Left hindlimb (tissue), 1 donor: ENCODE results near the gene WHAMM.
A peak's percentile ranks its signal among the peaks of the same experiment; 100 is the strongest.
"Not testable (repeated sequence)": the region's sequence is repeated elsewhere in the genome, so short reads cannot be mapped to it uniquely, and the experiment has no call there.

Experiments used
- DNase-seq: peaks from one replicate; pipeline ENCODE4 v3.0.0-alpha.2; 2018

The WHAMM gene

DNA sequence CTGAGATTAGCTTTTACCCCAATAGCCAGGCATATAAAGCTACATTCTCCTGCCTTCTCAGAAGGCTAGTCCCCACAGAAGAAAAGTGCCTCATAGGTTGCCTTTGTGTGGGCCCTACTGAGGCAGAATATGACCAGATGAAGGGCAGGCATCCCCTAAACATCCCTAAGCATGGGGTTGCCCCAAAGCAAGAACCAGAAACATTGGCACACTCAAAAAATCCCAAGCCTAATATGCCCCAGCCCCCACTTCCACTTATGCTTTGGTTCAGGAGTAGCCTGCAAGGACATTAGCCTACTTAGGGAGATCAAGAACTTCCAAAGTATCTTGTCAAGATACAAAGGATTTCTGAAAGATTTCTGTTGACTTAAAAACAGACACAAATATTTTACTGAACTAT lies 29.7 kb downstream of the WHAMM start:
- no peak for DNase-seq

DNA sequence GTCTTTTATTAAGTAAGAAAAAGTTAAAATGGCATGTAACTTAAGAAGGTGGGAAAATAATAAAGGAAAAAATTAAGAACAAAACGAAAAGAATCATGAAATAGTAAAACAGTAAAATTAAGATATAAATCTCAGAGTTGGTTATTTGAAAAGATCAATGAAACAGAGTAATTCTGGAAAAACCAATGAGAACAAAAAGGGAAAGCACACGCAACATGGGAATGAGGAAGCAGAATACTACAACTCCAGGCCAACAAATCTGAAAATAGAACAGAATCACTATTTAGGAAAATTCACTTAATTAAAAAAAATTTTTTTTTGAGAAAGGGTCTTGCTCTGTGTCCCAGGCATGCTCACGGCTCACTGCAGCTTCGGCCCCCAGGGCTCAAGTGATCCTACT lies 30.7 kb downstream of the WHAMM start:
- no peak for DNase-seq

DNA sequence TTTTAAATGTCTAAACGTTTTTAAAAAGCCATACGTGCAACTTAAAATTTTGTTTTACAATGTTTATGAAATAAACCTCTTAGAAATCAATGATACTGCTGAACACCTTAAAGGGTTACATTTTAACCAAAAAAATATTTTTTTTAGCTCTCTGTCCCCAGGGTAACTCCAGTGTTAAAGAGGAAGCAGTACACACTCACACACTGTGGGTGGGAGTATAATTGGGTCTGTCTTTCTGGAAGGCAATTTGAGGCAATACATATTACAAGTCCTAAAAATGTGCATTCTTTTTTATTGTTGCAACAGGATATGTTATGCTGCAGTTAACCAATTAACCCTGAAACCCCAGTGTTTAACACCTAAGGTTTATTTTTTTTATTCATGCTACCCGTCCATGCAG lies 34.1 kb downstream of the WHAMM start:
- DNase-seq = no peak

DNA sequence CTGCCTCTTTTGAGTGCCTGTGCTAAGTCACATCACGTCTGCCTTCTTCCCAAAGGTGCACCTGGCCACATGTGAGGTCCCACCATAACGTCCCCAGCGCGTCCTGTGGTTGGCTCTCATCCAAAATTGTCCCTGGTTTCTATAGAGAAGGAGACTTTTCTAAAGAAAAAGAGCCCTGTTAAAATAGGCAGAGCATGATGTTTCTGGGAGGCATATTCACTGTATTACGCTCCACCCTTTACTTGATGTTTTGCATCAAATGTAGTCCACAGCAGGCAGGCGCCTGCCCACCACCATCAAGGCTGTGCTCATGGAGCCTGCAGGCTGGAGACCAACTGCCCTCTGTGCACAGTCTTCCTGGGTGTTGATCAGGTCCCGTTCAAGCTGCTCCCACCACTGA lies 36.3 kb downstream of the WHAMM start:
- DNase-seq = no peak

DNA sequence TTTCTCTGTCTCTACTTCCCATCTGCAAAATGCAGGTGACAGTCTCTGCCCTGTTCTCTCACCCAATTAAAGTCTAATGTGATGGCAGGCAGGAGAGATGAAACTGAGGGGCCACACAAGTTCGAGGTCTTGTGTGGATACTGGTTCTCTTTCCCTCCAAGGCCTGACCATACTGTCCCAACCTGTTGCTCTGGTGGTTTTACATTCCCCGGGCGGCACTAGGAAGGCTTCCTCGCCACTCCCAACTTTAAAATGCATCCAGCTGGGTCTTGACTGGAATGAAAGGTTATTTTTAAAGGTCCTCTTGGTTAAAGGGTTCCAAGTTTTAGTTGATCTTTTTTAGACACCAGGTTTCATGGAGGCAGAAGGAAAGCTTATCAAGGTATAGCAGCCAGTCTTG lies 37.2 kb downstream of the WHAMM start:
- DNase-seq = no peak

DNA sequence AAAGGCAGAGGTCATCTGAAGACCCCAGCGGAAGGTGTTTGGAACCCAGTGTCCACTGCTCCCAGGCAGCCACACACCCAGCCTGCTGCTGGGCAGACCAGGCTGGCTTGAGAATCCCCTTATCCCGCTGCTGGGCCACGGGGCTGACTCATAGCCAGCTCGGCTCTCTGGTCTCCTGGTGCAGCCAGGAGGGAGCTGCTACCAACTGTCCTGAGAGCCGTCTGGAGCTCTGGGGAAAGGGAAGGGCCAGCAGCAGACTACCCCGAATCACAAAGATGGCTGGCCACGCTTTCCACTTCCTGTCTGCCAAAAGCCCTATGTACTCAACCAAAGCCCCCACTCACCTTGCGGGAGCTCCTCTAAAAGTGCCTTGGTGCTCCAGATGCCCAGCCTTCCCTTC lies 38.3 kb downstream of the WHAMM start:
- no peak for DNase-seq

DNA sequence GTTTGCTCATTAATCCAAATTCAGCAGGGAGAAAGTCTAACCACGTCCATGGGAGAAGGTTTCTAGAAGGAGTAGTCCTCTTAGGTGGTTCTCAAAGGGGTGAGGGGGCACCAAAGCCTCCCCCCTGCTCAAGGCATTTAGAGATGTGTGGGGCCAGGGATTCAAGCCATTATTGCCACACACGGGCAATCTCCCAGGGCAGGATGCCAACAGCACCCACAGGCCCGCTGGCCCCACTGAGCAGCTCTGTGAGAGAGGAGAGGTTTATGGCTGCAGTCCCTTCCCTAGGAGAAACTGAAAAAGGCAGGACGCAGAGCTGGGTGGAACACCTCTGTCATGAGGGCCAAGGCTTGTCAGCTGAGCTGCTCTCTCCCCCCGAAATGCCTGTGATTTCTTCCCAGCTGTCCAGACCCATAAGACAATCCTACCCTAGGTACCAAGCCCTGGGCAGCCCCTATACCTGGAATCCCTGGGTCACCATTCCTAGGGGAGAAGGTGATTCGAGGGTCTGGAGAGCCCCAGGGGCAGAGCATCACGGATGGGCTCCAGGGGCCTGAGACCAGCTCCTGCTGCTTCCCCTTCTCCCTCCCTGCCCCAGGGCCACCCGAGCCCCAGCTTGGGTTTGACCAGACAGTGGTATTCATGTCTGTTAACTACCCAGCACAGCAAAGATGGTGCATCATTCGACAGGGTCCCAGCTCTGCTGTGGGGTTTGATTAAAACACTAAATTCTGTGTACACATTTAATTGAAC lies 39.0 kb downstream of the WHAMM start:
- no peak for DNase-seq

DNA sequence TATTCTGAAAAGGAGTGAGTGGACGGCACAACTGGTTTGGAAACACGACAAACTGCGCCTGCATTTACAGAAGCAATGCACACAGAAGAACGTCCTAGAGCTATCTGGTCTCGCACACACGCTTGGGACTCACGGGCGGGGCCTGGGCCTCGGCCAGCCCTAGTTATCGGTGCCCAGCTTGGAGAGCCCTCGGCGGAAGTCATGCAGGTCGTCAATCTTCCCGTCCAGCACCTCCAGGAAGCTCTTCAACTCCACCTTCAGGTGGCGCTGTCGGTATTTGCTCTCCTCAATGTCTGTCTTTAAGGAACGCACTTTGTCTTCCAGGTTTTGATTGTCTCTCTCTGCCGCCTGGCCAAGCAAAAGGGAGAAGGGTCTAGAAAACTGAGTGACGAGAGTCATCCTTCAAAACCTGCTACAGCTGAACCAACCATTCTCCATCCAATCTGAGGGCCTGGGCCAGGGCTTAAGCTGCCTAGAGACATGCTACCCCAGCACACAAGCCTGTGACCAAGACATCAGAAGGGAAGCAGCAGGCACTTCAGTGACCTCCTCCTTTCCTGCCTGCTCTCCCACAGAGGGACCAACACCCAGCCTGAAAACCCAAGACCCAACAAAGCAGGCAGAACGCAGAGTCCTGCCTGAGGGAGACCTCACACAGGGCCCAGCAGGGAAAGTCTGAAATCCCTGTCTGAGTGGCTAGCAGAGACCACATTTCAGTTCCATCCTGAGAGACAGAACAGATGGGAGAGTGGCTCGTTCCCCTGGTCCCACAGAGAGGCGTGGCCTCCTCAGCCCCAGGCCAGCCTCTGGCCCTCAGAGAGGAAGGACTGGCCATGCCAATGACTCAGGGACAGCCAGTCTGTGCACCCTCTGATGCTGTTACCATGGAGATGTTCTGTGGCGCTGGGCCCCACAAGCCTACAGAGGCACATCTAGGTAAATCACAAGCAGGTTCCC lies 40.4 kb downstream of the WHAMM start:
- peak; percentile 68 for DNase-seq

DNA sequence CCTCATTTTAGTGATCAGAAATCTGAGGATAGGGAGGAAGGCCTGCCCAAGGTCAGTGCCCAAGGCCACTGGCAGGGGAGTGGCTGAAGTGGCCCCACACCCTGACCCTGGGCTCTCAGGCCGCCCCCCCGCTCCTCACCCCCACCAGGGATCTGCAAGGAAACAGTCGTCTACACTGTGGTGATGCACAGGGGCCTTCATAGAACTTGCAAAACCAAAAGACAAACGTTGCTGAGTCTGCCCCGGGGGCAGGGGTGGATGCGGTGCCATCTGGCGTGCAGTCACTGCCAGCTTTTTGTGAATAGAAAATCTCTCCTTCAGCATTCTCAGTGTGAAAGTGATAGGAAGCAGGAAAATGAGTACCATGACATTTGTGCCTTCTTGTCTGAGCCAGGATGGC lies 41.3 kb downstream of the WHAMM start:
- no peak for DNase-seq

DNA sequence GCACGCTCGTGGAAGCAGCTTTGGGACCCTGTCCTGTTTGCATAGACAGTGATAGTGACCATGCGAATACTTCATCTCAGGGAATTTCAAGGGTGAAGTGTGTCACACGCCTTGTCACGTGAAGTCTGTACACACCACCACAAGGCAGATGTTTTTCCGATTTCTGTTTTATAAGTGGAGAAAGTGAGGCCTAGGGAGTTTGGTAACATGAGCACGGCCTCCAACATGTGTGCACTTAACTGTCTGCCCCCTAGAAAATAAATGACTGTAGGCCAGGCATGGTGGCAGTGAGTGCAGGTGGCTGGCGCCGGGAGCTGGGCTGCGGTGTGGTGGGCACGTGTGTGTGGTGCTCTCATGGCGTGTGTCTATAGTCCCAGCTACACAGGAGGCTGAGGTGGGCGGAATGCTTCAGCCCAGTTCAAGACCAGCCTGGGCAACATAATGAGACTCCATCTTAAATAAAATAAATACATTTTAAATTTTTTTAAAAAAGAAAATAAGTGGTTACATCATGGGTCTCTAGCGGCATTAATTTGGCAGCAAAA lies 42.0 kb downstream of the WHAMM start:
- DNase-seq = no peak

DNA sequence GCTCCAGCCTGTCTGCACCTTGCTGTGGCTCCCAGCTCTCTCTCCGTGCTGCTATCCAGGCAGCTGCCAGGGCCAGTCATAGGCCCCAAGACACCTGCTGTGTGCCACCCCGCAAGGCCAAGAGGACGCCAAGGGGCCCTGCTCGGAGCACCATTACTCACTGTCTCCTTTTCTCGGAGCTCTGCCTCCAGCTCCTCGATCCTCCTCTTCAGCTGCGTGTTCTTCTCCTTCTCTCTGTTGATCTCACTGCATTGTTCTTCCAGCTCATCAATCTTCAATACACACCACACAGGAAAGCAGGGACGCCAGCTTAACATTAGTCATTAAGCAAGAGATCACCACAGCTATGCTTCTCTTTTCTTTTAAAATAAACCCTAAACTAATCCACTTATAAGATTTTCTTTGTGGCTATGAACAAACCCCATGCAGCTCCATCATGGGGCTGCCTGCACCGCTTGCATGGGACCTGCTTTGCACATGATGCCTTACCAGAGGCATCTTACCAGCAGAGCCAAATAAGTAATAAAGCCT lies 42.6 kb downstream of the WHAMM start:
- DNase-seq = no peak

DNA sequence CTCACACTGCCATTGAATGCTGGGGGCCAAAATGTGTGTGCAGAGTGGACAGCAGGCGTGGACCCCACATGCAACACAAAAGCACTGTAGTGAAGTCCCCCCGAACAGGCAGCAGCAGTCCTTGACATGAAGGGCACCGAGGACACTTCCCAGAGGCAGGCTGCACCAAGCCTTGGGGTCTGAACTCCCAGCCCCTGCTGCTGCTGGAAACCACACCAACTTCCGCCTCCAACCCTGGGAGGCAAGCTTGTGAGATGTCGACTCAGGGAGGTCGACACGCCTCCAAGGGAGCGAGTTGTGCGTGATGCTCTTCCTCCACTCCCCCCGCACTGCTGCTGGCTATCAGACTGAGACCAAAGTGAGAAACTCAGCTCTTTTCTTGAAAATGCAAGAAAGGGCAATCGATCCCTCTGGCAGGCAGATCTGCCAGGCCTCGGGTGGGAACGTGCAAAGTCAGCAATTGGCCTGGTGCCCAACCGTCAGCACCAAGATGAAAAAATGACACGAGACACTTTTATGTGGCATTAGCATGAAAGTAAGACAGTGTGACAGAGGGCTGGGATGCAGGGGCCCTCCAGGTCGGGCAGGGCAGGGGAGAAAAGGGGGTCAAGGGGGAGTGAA lies 43.6 kb downstream of the WHAMM start:
- DNase-seq = no peak

DNA sequence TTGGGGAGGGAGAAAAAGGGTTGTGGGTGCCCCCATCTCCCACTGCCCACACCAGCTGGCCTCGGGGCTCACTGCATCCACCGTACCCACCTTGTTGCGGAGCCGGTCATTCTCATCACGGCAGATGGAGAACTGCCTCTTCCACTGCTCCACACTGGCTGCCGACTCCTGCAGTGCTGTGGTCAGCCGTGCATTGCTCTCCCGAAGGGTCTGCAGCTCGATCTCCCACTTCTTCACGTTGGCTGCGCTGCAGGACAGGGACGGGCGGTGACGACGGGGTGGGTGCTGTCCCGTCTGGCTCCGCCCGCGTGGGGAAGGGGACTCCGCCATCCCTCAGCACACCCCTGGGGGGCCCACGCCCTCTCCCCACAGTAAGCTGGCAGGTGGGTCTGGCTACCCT lies 45.1 kb downstream of the WHAMM start:
- DNase-seq = no peak

DNA sequence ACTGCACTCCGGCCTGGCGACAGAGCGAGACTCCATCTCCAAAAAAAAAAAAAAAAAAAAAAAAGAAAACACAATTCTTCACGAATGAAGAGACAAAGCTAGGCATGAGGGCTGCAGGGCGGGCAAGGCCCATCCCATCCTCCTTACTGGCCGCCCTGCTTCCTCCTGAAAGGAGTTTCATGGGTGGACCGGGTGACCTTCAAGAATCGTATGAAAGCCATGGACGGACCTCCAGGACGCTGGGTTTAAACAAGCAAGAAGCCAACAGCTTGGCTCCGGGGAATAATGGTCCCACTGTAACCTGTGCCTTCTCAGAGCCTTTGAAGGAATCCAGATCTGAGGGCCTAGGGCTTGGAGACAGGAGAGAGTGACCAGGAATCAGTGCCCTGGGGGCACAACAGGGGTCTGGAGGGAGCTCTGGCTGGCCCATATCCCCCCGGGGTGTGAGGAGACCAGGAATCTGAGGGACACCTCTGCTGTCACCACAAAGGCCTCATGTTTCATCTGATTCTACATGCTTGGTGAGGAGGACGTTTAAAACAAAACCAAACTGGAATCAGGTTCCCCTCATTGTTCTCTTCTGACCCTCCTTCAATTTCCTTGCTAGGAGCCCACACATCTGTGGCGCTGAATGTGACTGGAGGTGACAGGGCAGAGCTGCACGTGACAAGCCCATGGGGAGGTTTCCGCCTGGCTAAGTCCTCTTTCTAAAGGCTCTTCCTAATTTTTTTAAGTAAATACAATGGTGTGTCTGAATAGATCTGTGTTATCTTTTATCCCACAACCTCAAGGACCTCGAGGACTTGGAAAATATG lies 46.1 kb downstream of the WHAMM start:
- DNase-seq = no peak

DNA sequence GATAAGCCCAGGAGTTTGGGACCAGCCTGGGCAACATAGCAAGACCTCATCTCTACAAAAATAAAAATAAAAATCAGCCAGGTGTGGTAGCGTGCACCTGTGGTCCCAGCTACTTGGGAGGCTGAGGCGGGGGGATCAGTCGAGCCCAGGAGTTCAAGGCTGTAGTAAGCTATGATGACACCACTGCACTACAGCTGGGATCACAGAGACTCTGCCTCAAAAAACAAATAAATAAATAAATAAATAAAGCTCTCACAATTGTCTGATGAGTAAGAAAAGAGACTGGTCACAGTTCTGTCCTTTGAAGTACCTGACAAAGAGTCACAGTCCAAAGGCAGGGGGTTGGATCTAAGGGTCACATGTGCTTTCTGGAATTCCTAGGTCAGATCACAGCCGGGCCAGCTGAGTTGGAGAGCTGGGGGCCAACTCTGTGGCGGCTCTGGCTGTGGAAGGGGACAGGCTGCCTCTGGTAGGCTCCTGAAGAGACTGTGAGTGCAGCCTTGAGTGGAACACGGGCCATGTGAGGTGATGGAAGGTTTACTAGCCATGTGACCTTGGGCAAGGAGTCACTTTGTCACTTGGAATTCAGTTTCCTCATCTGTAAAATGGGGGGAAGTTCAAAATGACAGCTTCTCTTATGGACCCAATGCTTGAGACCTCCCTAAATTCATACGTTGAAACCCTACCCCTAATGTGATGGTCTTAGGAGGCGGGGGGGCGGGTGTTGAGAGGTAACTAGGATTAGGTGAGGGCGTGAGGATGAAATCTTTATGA lies 47.2 kb downstream of the WHAMM start:
- DNase-seq = no peak

DNA sequence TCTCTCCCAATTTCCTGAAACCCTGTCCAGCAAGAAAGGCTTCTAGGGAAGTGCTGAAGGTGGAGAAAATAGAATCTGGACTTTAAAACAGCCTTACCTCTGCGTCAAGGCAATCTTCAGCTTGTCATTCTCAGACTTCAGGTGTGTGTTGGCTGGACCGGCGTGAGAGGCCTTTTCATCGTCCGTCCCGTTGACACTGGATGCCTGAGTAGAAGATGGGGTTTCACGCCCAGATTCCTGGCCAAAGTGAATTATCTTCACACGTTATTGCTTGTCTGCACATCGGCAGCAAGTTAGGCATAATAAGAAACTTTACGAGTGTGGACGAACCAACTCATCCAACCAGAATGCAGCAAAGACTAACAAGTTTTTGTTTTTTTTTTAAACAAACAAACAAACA lies 49.5 kb downstream of the WHAMM start:
- DNase-seq = no peak

DNA sequence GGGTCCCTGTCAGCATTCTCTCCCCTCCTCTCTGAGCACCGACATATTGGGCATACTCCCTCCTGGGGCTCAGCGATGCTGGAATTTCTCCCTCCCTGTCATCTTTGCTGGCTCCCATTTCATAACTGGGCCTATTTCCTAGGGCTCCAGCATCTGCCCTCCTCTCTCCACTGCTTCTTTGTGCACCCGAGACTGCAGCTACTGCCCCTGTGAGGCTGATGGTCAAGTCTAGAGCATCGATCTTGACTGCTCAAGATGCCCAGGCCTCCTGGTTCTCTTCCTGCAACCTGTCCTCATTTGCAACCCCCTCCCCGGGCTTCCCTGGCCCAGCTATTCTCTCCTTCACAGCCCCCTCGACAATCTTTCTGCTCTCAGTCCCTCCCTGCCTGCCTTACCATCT lies 53.5 kb downstream of the WHAMM start:
- DNase-seq = no peak

DNA sequence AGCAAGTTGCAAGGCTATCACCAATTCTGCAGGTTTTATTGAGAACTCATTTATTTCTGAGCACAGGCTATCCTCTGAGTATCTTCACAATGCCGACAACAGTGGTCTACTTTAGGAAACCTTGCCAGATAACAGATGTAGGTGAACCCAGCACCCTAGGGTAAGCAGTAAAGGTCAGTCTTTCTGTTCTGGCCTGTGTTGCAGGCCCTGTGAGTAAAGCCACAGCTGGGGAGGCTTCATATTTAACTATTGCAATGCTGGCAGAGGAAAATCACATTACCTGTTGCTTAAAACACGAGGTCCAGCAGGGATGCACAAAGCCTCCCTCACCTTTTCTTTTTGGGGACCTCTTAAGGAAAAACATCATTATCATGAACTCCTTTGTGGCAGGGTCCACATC lies 55.5 kb downstream of the WHAMM start:
- DNase-seq = no peak

DNA sequence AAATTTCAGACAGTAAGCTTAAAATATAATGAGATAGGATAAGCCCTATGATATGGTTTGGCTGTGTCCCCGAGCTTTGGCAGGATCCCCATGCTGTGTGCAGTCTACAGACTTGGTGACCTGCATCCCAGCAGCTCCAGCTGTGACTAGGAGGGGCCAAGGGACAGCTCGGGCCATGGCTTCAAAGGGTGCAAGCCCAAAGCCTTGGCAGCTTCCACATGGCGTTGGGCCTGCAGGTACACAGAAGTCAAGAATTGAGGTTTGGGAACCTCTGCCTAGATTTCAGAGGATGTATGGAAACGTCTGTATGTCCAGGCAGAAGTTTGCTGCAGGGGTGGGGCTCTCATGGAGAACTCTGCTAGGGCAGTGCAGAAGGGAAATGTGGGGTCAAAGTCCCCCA lies 56.2 kb downstream of the WHAMM start:
- not testable (repeated sequence) for DNase-seq

DNA sequence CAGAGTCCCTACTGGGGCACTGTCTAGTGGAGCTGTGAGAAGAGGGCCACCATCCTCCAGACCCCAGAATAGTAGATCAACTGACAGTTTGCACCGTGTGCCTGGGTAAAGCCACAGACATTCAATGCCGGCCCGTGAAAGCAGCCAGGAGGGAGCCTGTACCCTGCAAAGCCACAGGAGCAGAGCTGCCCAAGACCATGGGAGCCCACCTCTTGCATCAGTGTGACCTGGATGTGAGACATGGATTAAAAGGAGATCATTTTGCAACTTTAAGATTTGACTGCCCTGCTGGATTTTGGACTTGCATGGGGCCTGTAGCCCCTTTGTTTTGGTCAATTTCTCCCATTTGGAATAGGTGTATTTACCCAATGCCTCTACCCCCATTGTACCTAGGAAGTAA lies 56.6 kb downstream of the WHAMM start:
- DNase-seq = not testable (repeated sequence)

DNA sequence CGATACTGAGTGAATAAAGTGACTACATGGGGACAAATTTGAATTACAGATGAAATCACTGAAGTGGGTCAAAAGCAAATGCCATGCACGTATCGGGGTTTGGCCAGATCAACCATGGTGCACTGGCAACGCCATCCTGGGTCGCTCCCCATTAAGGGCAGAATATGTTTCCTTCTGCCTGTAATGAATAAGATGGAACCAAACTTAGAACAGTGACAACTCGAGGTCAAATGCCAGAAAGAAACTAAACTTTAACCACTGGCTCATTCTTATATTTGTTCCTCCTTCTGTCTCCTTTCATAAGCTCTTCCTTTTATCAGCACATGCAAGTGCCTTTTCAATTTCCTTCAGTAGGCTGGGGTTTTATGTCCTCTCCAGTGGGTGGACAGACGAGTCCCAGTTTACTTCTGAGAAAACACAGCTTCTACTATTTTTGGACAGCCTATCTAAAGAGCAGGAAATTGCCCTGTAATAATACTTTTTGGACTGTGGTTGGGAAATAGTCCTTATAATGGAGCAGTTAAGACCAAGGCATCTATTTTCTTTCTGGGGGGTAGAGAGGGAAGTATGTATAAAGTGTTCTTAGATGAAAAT lies 61.4 kb downstream of the WHAMM start:
- DNase-seq = no peak
